ENCODE results near the gene STX11.

The STX11 gene

DNA sequence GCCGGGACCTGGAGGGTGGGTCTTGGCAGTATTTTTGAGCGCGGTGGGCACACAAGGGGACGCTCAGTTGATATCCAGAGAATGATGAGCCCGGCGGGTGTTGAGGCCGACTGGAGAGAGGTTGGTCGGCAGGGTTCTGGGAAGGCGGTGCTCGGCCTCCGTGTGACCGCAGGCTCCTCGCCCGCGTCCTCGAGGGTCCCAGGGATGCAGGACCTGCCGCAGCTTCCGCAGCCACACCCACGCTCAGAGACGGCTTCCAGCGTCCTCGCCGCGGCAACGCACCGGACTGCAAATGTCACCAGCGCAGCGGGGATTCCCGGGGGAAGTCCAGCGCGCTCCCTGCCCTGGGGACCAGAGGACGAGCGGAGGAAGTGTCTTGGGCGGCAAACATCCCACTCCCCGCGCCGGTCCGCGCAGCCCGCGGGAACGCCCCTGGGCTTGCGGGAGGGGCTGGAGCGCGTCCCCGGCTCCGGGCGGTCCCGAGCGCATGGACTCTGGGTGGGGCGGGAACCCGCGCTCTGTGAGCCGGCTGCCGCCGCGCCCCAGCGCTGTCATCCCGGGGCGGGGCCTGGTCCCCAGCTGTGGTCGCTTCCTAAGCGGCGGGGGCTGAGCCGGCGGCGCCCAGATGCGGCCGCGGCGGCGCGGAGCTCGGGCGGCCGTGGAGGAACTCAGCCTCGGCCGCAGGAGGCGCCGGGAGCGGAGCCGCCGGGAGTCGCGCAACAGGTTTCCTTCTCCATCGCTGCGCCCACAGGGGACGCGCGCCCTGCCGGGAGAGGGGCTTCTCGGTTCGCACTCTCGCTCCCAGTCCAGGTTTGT is at the start of gene STX11:
Gene STX11, plus strand, starts transcription at position 624 of the 816 bp plus-strand sequence. CDS start 36,111 bp downstream, outside the sequence.
- TF ChIP-seq, protein P1, sequence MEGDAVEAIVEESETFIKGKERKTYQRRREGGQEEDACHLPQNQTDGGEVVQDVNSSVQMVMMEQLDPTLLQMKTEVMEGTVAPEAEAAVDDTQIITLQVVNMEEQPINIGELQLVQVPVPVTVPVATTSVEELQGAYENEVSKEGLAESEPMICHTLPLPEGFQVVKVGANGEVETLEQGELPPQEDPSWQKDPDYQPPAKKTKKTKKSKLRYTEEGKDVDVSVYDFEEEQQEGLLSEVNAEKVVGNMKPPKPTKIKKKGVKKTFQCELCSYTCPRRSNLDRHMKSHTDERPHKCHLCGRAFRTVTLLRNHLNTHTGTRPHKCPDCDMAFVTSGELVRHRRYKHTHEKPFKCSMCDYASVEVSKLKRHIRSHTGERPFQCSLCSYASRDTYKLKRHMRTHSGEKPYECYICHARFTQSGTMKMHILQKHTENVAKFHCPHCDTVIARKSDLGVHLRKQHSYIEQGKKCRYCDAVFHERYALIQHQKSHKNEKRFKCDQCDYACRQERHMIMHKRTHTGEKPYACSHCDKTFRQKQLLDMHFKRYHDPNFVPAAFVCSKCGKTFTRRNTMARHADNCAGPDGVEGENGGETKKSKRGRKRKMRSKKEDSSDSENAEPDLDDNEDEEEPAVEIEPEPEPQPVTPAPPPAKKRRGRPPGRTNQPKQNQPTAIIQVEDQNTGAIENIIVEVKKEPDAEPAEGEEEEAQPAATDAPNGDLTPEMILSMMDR (IDR thresholded peaks at IDR 0.05; ENCODE audit: low read depth, low read length, missing control alignments), result no peak
- H3K4me3 ChIP-seq (replicated peaks; ENCODE audit: low read depth, low read length), result peak within 1 kb of the TSS; percentile 60

DNA sequence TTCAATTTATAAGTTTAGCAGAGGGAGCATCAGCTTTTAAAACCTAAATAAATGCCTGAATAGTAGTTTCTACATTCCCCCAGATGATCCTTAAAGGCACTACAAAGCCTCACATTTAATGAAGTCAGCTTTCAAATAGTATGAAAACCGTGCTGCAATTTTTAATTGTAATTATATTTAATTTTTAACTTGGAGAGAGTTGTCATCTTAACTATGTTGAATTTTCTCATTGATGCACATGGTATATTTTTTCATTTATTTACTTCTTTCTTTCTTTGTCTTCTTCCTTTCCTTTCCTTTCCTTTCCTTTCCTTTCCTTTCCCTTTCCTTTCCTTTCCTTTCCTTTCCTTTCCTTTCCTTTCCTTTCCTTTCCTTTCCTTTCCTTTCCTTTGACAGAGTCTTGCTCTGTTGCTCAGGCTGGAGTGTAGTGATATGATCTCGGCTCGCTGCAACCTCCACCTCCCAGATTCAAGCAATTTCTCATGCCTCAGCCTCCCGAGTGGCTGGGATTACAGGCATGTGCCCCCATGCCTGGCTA is 47.2 kb upstream of the STX11 start:
- no peak for DNase-seq (ENCODE audit: extremely low read depth, low read depth)
- no peak overlapping the region for H3K4me3 ChIP-seq (replicated peaks; ENCODE audit: low read depth, low read length)
- TF ChIP-seq, protein P1 (IDR thresholded peaks at IDR 0.05; ENCODE audit: low read depth, low read length, missing control alignments), result no peak

More for the DNA sequence above, at the start of gene STX11:
- DNase-seq (ENCODE audit: extremely low read depth, low read depth), result no peak

DNA sequence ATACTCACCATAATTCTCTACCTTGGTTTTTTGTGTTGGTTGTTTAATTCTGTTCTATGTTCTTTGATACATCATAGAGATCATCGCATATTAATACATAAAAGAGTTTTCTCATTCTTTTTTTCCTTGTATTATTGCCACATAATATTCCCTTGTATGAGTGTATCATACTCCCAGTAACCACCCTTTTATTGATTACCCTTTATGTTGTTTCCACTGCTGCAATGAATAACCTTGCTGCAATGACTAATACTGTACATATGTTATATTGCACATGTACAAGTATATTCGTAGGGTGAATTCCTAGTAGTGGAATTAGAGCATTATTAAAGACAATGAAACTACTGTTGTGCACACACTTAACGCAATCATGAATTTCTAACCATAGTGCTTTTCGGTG is 45.8 kb upstream of the STX11 start:
- TF ChIP-seq, protein P1 (IDR thresholded peaks at IDR 0.05; ENCODE audit: low read depth, low read length, missing control alignments), result no peak
- no peak for DNase-seq (ENCODE audit: extremely low read depth, low read depth)
- H3K4me3 ChIP-seq (replicated peaks; ENCODE audit: low read depth, low read length), result no peak overlapping the region

DNA sequence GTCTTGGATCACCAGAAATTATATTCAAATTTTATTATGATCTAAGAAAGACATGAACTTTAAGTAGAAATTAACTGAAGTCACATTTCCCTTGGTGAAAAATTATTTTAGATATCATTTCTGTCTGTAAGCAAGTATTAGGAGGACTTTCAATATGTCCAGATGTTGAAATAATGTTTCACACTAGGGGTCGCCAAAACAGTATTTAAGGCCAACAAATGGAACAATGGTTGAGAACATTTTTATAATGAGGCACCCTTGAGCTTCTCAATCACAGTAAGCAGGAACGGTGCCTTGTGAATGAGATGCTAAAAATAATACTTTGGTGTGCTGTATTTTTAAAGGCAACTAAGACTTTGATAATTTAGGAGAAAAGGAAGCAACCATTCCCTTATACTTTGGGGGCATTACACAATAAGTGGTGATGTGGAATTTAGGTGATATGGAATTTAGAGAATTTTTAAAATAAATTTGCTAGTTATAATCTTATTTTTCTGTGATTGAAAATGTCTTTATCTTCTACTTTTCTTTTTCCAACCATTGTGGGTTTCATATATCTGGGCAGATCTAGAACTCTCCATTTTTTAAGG is 45.3 kb upstream of the STX11 start:
- H3K4me3 ChIP-seq (replicated peaks; ENCODE audit: low read depth, low read length), result no peak overlapping the region

DNA sequence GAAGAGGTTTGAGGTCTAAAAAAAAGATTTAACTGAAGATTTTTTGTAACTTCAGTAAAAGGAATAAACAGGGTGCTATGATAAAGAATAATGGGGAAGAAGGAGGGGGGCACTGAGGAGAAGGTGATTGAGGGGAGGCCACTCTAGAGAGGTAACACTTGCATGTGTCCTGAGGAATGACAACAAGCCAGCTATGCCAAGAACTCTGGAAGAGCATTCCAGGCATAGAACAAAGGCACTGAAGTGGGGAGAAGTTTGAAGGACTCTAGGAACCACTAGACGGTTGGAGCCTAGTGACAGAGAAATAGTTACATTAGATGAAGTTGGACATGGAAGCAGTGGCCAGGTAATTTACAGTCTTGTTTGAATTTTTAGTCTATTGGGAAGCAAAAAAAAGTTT is 44.1 kb upstream of the STX11 start:
- DNase-seq (ENCODE audit: extremely low read depth, low read depth), result no peak
- TF ChIP-seq, protein P1 (IDR thresholded peaks at IDR 0.05; ENCODE audit: low read depth, low read length, missing control alignments), result no peak
- no peak overlapping the region for H3K4me3 ChIP-seq (replicated peaks; ENCODE audit: low read depth, low read length)

More for the DNA sequence above, 45.3 kb upstream of the STX11 start:
- DNase-seq (ENCODE audit: extremely low read depth, low read depth), result peak; percentile 65
- TF ChIP-seq, protein P1 (IDR thresholded peaks at IDR 0.05; ENCODE audit: low read depth, low read length, missing control alignments), result peak; percentile 45

DNA sequence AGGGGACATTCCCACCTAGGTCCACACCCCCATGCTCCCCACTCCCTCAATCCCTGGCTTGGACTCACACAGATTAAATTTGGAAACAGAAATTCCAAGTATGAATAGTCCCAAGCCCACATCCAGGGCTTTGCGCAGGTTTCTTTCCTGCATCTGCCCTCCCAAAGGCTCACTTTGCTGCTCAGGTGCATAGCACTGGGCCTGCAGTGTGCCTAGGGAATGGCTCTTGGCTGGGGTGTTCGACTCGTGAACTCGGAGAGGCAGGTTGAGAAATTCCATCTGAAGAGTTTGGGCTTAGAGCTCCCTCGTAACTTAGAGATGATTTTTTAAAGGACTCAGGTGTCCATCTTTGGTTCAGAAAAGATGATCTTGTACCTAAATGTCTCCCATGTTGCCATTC is 40.1 kb upstream of the STX11 start:
- no peak for DNase-seq (ENCODE audit: extremely low read depth, low read depth)
- TF ChIP-seq, protein P1 (IDR thresholded peaks at IDR 0.05; ENCODE audit: low read depth, low read length, missing control alignments), result no peak
- no peak overlapping the region for H3K4me3 ChIP-seq (replicated peaks; ENCODE audit: low read depth, low read length)
